DMS153 (cell line): ENCODE measurements around the gene FBXW4.

Experiments used
- DNase-seq: peaks from one replicate; lab custom pipeline; 2025; lab: John Stamatoyannopoulos, UW

The FBXW4 gene

DNA sequence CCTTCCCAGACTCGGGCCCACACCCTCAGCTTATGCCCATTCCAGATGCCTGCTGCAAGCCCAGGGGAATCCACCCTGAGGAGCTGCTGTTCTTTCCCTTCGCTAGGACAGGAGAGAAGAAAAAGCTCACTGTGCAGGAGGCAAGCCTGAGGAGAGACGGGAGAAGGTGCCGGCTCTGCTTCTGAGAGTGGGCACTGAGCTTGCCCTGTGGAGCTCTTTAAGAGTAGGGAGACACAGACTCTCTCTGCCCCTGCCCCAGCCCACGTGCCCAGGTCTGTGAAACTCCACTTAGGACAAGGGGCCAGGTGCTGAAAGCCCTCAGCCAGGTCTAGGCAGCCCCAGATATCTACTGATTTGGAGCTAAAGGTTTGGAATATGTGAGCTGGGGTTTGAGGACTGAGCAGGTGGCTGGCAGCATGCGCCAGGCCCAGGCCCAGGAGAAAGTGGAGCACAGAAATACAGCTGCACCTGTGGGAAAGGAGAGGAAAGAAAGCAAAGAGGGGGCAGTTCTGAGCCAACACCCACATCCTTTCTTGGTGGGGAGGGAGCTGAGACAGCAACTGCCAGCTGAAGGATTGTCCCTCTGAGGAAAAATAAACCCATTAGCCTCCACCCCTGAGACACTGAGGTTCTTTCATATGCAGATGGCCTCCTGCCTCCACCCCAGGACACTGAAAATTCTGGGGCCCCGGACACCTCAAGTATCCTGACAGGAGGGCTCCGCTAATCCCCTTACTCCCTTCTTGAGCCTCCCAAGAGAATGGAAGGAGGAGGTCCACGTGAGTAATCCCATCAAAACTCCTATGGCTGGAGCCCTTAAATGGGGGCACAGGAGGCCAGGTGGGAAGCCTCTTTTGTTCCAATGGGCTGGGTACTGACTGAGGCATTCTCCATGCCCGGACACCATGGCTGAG, 114.2 kb downstream of the FBXW4 start:
- no peak for DNase-seq

DNA sequence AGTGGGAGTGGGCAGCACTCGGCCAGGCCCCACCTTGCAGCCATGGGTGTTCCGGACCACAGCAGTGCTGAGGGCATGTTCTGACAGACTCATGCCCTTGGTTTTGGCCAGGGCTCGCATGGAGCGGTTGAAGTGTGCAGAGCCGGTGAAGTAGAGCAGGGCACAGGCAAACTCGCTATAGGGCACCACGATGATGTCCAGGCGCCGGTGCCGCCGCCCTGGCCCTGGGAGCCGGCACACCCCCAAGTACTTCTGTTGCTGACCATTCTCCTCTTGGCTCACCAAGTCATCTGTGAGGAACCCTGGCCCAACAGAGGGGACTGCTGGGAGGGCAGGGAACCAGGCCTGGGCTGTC, 115.5 kb downstream of the FBXW4 start:
- DNase-seq: no peak

DNA sequence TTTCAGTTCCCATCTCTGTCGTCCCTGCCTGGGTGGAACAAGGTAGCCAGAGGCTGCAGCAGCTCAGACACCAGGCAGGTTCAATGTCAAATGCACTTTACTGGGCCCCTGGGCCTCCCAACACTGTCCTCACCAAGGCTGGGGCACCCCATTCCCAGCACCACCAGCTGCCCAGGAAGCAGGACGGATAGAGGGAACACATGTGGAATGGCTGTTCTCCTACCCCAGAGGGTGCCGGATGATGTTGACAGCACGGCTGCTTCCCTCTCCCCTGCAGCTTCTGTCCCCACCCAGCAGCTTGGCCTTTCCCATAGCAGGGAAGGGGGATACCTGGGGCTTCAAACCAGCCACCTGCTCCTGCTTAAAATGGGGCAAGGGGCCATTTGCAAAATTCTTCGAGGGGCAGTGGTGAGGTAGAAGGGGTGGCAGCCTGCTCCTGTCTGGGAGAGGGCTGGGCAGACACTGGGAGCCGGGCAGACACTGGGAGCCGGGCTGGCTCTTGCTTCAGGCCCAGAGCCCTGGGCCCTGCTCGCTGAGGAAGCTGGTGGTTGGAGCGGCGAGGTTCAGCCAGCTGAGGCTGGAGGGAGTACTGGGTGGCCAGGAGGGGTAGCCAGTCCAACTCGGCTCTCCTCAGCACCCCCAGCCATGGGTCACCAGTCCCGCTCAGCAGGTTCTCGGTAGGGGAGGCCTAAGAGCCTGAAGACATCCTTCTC, 116.0 kb downstream of the FBXW4 start:
- no peak for DNase-seq

DNA sequence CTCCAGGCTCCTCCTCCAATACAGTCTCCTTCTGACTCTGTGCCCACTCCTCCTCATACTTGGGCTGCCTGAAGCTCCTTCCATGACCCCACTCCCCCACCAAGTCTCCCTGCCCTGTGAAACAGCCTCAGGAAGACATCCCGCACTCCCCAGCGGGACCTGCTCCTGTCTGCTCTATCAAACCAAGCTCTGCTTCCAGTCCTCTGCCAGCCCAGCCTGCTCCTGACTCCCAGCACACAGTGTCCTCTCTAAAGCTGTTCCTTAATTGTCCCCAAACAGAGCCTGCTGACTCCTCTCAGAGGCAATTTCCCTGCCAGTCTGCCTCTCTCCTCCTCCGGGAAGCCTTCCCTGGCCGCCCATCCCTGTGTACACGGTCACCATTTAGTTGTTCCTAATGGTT, 116.8 kb downstream of the FBXW4 start:
- DNase-seq: no peak

DNA sequence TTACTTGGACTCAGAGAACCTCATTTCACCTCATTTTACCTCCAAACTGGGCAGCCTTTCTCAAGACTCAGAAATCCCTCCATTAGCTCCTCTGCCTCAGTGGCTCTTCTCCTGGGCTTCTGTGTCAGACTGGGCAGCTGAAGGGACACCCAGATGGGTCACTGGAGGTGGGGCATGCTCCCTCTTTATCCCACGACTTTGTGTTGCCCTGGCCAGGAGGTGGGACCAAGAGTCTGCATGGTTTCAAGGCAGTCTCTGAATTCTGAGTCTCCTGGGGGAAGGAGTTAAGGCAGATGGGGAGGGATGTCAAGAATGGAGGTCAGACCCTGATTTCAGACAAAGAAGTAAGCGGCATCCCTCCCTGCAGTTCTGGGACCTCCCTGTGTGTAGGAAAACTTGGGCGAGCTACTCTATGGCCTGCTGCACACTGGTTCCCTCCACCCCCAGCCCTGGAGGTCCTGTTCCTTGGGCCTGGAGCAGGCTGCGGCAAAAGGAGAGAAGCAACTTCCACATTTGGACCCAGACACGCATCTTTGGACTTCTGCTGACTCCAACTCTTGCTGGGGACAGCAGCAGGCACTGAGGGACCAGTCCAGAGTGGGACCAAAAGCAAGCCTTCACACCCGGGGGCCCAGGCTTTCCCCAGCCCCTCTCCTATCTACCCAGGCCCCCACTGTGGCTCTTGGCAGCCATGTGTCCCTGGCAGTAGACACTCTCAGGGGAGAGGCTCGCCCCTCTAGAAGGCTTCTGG, 117.7 kb downstream of the FBXW4 start:
- DNase-seq: no peak

DNA sequence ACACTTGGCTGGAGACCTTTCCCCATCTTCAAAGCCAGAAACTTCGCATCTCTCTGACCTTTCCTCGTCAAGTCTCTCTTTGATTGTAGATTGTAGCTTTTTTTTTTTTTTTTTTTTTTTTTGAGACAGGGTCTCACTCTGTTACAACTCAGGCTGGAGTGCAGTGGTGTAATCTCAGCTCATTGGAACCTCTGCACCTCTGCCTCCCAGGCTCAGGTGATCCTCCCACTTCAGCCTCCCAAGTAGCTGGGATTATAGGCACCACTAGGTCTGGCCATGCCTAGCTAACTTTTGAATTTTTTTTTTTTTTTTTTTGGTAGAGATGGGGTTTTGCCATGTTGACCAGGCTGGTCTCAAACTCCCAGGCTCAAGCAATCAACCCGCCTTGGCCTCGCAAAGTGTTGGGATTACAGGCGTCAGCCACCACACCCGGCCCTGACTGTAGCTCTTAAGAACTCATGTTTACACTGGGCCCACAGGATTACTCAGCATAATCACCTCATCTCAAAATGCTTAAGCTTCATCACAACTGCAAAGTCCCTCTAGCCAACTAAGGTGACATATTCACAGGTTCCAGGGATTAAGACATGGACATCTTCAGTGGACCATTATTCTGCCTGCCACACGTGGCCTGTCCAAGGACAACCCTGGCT, 118.6 kb downstream of the FBXW4 start:
- no peak for DNase-seq

DNA sequence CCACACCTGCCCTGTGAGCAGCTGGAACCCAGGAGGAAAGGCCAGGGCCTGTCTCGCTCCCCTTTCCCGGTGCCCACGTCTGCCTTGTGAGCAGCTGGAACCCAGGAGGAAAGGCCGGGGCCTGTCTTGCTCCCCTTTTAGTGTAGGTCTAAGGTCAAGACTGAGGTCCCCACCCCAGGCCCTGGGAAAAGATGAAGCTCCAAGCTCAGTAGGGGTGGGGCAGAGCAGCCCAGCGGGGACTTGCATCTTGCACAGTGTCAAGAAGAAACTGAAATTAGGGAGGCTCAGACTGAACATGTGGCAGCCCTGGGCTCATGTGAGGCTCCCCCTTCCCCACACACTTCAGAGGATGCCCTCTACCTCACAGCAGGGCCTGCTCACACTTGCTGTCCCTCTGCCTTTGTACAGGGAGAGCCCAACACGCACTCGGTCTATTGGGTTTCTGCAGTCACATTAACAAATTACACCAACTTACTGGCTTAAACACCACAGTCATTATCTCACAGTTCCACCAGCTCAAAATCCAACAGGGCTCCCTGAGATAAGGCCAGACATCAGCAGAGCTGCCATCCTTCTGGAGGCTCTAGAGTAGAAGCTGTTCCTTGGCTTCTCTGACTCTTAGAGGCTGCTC, 119.3 kb downstream of the FBXW4 start:
- no peak for DNase-seq

DNA sequence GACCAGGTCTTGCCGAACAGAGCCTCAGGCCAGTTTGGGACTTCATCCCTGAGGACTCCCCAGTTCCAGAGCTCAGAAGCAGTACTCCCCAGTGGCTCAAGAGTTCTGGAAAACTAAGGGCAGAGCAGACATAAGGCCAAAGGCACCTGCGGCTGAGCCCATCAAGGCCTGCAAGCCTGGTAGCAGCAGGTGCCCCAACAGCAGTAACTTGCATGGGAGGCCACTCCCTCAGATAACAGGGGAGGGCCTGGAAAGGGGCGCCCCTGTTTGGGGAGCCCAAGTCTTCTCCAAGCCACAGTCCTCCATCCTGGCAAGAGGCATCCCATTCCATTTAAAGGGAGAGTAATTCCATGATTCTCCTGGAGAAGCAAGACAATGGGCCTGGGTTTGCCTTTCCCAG, 119.9 kb downstream of the FBXW4 start:
- no peak for DNase-seq

DNA sequence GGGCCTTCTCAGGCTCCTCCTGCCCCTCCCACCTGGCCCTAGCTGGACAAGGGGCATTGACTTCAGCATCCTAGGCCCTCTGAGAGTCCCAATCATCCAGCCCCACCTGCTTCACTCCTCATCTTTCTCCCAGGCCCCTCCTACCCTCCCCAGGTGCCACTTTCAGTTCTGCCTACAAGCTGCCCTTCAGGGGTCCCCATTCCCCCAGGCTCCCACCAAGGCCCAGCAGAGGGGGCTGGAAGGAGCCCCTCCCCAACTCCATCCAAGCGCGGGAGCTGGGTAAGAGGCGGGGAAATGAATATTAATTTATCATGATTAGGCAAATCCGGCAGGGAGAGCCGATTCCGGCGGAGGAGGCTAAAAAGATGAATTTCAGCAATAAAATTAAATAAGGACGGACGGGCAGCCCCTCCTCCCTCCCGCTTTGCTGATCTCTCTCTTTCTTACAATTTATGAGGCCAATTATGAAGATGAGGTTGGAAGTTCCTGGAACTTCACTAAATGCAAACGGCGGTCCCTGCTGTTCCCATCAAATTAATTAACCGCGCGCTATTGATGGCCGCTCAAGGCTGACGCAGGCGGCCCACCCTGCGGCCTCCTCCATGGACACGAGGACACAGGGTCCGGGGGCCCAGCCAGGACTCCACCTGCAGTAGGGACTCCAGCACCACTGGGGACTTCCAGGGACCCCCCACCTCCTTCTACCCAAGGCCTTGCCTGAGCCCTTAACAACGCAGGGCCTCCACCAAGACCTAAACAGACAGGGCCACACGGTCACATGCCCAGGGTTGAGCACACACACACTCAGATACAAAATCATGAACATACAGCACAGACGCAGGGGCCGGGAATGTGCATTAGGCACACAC, 120.9 kb downstream of the FBXW4 start:
- DNase-seq: no peak

DNA sequence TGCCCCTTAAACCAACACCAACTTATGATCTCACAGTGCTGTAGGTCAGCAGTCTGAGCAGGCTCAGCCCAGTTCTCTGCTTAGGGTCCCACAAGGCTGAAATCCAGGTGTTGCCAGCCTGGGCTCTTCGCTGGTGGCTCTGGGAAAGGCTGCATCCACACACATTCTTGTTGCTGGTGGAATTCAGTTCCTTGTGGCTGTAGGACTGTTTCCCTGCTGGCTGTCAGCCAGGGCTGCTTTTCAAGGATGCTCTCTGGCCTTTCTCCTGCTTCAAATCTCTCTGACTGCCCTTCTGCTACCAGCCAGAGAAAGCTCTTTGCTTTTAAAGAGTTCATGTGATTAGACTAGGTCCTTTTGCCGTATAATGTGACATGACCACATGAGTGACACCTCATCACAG, 122.2 kb downstream of the FBXW4 start:
- no peak for DNase-seq

DNA sequence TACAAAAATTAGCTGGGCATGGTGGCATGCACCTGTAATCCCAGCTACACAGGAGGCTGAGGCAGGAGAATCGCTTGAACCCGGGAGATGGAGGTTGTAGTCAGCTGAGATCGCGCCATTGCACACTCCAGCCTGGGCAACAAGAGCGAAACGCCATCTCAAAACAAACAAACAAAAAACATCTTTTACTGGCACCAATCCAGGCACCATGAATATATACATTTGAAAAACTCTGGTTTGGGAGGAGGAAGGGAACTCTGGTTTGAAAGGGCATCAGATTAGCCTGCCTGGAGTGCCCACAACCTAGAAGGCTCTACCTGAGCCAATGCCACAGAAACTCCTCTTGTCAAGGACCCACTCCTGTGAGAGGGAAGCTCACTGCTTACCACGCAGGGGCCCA, 122.8 kb downstream of the FBXW4 start:
- no peak for DNase-seq

DNA sequence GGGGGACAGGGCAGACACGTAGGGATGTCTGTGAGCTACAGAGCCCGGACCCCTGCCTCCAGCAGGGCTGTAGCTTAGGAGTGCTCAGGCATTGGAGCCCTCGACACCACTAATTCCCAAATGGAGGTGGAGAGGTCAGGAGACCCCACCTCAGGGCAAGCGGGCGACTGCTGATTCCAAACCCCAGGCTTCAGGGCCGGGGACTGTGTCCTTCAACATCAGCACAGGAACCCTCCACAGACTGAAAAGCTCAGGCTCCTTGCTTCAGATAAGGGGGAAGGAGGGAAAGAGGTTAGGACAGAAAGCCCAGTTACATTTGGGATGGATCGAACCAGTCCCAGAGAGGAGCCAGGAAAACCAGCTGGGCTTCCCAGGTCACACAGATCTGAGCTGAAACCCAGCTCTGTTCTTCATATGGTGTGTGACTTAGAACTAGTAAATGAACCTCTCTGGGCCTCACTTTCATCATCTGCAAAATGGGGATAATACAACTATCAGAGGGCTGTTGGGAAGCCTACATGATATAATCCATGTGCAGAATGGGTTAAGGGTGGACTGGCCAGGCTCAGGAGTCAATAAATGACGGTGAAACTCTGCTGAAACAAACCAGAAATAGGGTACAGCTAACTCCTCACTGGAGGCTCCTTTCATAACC, 123.6 kb downstream of the FBXW4 start:
- DNase-seq: no peak

DNA sequence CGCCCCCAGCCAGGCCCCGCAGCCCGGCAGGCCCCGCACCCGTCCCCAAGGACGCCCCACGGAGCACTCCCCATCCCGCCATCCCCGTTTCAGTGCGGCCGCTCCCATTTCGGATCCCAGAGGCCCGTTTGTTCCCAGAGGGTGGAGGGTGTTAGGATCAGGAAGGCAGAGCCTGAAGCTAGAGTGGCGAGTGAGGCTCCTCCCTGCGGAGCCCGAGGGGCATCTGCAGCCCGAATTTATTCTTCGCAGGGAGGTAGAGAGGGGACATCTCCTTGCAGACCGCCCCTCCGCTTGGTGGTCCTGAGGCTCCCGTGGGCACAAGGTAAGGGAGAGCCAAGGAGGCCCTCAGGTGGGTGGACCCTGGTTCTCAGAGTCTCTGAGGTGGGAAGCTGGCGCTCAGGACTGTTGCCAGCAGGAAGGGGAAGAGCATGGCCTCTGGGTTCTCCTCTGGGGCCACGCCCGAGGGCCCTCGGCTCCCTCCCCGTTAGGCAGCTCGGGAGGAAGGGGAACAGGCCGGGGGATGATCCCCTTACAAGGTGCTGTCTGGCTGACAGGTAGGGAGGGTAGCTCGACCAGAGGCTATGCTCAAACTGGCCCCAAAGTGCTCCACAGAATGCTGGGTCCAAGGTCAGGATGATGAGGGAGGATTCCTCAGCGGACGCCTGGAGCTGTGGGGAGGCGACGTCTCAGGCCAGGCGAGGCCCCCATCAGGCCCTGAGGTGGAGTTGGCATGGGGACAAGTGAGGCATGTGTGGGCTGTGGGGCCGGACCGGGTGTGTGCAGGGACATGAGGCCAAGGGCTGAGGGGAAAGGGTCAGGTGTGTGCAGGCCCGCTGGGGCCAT, 124.3 kb downstream of the FBXW4 start:
- no peak for DNase-seq

DNA sequence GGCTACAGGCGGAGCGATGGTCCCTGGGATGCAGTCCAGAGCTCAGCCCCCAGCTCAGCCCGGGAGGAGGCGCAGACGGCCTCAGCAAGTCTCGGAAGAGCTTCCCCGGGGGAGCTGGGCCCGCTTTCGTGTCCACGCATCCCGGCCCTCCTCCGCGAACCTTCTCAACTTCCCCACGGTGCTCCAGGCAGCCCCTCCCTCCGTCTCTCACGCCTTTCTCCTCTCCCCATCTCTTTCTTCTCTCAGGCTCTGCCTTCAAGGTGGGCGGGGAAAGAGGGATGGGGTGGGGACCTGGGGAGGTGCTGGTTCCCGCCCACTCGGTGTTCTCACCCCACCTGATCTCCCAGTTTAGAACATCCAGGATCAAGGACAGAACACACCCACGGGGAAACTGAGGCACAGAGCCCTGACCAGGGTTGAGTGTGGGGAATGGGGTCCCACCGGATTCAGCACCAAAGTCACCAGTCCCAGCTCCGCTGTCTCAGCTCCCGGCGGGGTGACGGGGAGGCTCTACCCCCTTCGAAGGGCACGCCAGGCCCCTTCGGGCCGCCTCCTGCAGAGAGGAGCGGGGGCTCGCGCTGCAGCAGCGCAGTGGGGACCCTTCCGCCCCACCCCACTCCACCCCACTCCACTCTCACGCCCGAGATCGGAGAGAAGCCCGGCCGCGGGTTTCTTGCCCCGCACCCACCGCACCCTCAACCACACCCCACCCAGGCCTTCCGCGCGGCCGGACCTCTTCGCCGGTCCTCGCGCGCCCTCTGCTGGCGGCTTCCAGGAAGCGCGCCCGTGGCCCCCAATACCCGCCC, 125.1 kb downstream of the FBXW4 start:
- DNase-seq: peak; percentile 11

DNA sequence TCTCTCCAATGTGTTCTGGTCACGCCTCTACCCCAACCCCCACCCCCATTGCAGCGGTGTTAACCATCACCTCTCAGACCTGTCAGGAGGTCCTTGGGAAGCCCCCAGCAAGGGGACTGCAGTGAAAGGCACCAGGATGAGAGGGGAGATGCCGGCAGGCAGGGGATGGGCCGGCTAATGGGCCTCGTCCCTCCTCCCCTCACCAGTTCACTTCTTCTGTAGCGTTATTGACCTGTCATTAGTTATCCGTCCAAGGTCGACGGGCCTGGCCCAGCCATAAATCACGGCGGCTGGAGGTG, 125.7 kb downstream of the FBXW4 start:
- no peak for DNase-seq

DNA sequence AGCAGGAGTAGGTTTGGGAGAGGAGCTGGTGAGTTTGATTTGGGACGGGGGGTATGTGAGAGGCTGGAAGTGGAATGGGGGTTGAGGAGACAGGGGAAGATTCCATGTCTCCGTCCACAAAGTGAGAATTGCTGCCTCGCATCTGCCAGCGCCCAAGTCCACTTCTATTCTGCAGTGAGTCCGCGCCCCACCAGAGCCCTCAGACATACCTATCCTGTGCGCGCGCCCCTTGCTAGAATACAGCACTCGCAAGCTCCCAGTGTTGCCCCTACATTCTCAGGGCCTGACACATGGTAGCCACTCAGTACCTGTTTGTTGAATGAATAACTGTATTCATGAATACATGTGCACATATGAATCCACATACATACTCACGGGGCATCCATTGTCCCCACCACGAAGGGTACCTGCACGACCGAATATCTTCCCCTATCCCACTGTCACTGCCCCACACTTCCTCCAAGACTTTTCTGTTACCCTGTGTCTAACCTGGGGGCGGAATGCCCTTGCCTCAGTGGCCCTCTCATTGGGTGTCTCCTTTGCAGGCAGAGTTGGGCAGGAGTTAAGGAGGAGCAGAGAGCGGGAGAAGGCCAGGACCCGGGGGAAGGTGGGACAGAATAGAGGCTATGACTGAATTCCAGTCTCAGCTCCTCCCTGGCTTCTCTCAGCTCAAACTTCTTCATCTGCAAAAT, 126.8 kb downstream of the FBXW4 start:
- DNase-seq: no peak

DNA sequence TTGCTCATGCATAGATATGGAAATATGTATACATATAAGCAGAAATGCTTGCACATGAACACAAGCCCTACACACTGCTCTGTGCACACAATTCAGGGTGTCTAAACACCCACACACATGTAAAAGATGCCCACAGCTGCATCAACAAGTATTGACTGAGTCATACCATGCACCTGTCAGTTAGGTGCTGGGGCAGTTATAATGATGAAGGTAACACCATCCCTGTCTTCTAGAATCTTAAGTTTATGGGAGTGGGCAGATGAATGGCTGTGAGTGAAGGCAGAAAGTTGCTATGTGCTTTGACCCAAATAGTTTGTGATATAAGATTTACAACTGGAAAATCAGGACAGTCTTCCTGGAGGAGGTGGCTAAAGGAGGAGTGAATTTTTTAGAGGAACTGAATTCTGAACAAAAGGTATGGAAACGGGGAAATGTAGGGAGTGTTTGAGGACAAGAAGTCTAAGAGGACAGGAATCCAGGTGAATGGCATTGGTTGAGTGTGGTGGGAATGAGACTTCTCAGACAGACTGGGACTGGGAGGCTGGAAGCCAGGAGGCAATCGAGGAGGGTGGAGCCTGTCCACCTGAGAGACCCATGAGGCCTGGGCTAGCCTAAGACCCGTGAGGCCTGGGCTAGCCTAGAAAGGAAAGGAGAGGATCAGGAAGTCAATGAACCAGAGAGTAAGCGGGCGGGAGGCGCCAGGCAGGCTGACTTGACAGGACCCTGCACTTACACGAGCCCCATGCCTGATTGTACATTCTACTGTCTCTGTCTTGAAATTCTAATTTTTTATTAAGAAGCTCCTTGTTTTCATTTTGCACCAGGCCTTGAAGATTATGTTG, 127.6 kb downstream of the FBXW4 start:
- DNase-seq: no peak
